GM19467 (cell line): ENCODE results near the gene DEPP1.
A peak's percentile ranks its signal among the peaks of the same experiment; 100 is the strongest.
"Not testable (repeated sequence)": the region's sequence is repeated elsewhere in the genome, so short reads cannot be mapped to it uniquely, and the experiment has no call there.

Experiments
- ATAC-seq: cut with Tn5 transposase; IDR thresholded peaks from one replicate; pipeline ENCODE4 v1.9.1; 2021; ENCODE audit warnings: mild to moderate bottlenecking, moderate library complexity; ENCODE audit not compliant: unreplicated experiment

The DEPP1 gene

GRCh38 chr10:44978570-44979280, at the start of gene DEPP1:
Gene DEPP1 (minus strand): TSS chr10:44978809. CDS start chr10:44978030, 779 bp downstream.
- no peak for ATAC-seq

- ATAC-seq, result no peak
These were observed 44.8 kb upstream of the DEPP1 start for GRCh38 chr10:45023426-45023825.

GRCh38 chr10:45015590-45015989, 37.0 kb upstream of the DEPP1 start:
- ATAC-seq, result no peak

- ATAC-seq, result not testable (repeated sequence)
These were observed 35.9 kb upstream of the DEPP1 start for GRCh38 chr10:45014557-45014956.

GRCh38 chr10:45008524-45009161, 30.0 kb upstream of the DEPP1 start:
- ATAC-seq, result peak; percentile 76

- no peak for ATAC-seq
These were observed 27.8 kb upstream of the DEPP1 start for GRCh38 chr10:45006276-45007030.

GRCh38 chr10:45005284-45005683, 26.7 kb upstream of the DEPP1 start:
- no peak for ATAC-seq

GRCh38 chr10:45004661-45005060, 26.1 kb upstream of the DEPP1 start:
- ATAC-seq, result no peak

- ATAC-seq, result no peak
These were observed 24.9 kb upstream of the DEPP1 start for GRCh38 chr10:45003432-45004000.

GRCh38 chr10:45001381-45002148, 23.0 kb upstream of the DEPP1 start:
- peak; percentile 69 for ATAC-seq

- peak; percentile 70 for ATAC-seq
These were observed 22.3 kb upstream of the DEPP1 start, which contains the start of gene ZNF22 for GRCh38 chr10:45000752-45001380. Gene ZNF22 (plus strand): TSS chr10:45000923. CDS start chr10:45003369, 2,446 bp downstream.

- ATAC-seq, result no peak
These were observed 21.6 kb upstream of the DEPP1 start for GRCh38 chr10:45000138-45000751.

- no peak for ATAC-seq
These were observed 19.6 kb upstream of the DEPP1 start for GRCh38 chr10:44998146-44998631.

- ATAC-seq, result no peak
These were observed 18.6 kb upstream of the DEPP1 start for GRCh38 chr10:44997105-44997748.

- no peak for ATAC-seq
These were observed 17.5 kb upstream of the DEPP1 start for GRCh38 chr10:44995914-44996669.

- no peak for ATAC-seq
These were observed 16.9 kb upstream of the DEPP1 start for GRCh38 chr10:44995581-44995913.

- no peak for ATAC-seq
These were observed 16.3 kb upstream of the DEPP1 start for GRCh38 chr10:44994752-44995530.
